GM18520 (cell line): ENCODE results near the gene IER3IP1.
"Not testable (repeated sequence)": the region's sequence is repeated elsewhere in the genome, so short reads cannot be mapped to it uniquely, and the experiment has no call there.

Source experiments
- ATAC-seq: cut with Tn5 transposase; IDR thresholded peaks from one replicate; pipeline ENCODE4 v1.9.1; 2021; ENCODE audit not compliant: unreplicated experiment

The IER3IP1 gene

GRCh38 chr18:47160256-47160655, 15.9 kb downstream of the IER3IP1 start:
- no peak for ATAC-seq

DNA sequence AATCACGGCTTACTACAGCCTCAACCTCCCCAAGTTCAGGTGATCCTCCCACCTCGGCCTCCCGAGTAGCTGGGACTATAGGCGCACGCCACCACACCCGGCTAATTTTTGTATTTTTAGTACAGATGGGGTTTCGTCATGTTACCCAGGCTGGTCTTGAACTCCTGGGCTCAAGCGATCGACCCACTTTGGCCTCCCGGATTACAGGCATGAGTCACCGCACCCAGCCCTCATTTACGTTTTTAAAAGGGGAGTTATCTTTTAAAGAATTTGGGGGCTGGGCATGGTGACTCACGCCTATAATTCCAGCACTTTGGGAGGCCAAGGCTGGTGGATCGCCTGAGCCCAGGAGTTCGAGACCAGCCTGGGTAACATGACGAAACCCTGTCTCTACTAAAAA, 17.8 kb downstream of the IER3IP1 start:
- not testable (repeated sequence) for ATAC-seq

DNA sequence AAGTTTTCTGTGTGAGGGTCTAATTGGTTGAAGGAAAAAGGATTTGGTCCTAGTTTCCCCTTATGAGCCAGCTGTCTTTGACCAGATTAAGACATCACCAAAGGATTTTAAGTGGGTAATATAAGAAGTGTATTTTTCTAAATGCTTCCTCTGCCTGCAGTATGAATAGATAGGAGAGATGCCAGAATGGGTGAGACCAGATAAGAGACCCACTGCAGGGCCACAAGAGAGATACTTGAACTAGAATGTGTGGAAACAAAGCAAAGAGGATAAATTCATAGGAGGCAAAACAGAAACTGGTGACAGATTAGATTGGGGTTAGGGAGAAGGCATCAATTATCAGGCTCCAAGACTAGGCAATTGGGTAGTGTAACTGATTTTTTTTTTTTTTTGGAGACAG, 24.7 kb downstream of the IER3IP1 start:
- ATAC-seq, result no peak

DNA sequence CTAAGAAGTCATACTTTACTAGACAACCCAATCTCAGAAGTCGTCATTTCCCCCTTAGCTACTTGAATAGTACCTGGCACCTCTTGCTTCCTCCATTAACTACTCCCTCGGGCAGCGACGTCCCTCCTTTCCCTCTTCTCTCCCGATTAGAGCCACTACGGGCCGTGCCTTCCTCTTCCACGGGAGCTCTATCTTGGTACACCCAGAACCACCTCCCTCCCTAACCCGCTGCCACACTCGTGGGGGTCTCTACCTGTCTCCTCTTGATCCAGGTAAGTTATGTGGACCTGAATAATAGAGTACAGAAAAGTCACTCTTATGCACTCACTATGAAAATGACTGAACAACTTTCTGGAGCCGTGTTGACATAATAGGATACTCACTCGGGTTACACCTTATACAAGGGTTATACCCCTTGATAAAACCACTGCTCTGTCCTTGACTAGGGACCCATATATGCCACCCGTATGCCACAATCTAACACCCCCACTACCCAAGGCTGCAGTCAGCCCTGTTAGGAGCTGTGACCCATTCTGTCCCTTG, 25.3 kb downstream of the IER3IP1 start:
- peak; percentile 7 for ATAC-seq

- ATAC-seq, result peak; percentile 60
Measured at GRCh38 chr18:47150029-47150823, 25.9 kb downstream of the IER3IP1 start, which contains the start of gene HDHD2. Gene HDHD2, minus strand, starts transcription at chr18:47150500. Its CDS starts 14,061 bp downstream, at chr18:47136439.

DNA sequence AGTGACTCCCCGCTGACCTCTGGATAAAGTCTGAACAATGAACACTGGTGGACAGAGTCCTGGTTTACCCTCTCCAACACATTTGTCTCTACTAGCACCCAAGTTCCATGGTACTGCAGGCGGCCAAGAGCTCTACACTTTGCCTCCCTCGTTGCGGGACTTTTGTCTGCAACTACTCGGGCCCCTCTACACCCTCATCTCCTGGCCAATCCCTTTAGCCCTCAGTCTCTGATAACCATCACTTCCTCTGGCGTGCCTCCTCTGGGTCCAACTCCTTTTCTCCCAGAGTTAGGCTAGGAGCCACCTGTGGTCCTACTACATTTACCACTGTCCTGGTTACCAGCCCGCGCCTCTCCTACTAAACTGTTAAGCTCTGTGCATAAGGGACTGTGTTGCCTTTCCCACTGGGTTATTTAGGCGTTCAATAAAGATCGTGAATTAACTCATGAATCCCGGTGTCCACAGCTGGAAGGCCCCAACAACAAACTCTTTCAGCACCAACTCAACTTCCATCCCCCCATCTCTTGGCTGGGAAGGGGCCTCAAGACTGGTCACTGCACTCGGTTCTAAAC, 26.6 kb downstream of the IER3IP1 start:
- ATAC-seq, result no peak

DNA sequence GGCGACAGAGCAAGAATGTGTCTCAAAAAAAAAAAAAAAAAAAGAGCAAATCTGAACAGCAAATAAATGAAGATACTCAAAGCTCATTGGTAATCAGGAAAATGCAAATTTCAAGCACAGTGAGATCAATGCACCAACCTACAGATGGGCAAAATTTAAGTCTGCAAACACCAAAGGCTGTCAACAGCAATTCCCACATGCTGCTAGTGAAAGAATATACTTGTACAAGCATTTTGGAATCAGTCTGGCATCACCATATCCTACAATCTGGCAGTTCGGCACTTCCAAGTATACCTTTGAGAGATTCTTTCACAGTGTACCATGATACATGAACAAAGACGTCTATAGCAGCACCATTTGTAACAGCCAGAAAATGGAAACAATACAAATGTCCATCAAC, 30.0 kb downstream of the IER3IP1 start:
- ATAC-seq, result no peak

GRCh38 chr18:47143899-47144485, 32.2 kb downstream of the IER3IP1 start:
- ATAC-seq, result no peak

DNA sequence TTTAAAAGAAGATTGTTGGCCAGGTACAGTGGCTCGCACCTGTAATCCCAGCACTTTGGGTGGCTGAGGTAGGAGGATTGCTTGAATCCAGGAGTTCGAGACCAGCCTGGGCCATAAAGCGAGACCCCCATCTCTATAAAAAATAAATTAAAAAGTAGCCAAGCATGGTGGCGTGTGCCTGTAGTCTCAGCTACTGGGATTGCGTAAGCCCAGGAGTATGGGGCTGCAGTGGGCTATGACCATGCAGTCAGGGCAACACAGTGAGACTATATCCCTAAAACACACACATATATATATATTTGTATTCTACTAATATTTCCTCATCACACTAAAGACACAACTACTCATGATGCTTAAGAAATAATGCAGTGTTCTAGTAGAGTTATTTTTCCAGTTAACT, 33.0 kb downstream of the IER3IP1 start:
- ATAC-seq, result no peak

DNA sequence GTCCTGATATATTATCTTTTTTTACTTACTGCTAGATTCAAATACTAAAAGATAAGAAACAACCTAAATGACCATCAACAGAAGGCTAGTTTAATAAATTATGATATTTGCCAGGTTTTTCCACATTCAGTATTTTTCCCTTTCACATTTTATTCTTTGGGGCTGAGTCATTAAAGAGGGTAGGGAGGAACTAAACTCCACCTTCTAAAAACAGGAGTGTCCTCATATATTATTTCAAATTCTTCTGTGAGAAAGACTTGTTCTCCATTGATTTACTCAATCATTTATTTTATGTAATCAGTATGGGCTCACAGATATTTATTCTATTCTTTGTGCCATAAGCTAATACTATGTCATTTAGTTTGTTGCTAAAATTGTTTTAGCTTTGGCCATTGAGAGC, 34.9 kb downstream of the IER3IP1 start:
- ATAC-seq, result no peak

- no peak for ATAC-seq
Measured at GRCh38 chr18:47121146-47121545, 55.0 kb downstream of the IER3IP1 start.

DNA sequence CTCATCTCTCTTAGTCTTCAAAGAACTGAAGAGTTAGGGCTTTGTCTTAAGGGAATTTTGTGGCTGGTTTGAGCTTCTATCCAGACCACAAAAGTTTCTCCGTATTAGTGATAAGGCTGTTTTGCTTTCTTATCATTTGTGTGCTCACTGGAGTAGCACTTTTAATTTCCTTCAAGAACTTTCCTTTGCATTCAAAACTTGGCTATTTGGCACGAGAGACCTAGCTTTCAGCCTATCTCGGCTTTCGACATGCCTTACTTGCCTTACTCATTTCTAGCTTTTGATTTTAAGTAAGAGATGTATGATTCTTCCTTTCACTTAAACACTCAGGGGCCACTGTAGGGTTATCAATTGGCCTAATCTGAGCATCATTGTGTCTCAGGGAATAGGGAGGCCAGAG, 55.7 kb downstream of the IER3IP1 start:
- ATAC-seq, result peak; percentile 88

GRCh38 chr18:47118981-47119380, 57.2 kb downstream of the IER3IP1 start:
- ATAC-seq, result no peak

- ATAC-seq, result no peak
Measured at GRCh38 chr18:47115205-47115604, 61.0 kb downstream of the IER3IP1 start.

GRCh38 chr18:47113796-47114540, 62.2 kb downstream of the IER3IP1 start:
- no peak for ATAC-seq

DNA sequence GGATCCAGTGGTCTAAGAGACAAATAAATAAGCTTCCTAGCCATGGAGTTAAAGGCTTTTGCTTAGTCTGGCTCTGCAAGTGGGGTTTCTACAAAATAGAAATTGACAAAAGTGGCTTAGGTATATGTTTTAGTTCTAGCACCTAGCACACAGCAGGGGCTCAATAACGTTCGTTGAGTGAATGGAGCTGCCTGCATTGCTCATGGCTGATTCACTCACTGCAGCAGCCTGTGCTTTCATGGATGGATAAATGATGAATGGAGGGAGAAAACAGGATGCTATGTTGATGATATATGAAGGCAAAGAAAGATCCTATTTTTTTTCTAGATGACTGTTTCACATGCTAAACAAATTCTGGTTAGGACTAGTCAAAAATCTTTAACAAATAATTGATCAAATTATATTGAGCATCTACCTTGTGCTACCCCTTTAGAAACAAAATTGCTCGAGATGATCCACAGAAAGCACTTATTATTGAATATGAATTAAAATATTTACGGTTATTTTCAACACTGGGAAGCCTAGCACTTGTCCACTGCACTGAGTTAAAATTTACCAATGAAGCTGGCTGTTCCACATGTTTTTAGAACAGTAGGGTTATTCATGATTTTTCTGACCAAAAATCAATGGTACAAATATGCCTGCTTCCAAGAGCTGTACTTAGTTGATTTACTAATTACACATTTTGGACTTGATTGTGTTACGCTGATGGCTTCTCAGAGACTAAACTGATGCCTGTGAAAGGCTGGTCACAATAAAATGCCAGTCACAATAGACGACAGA, 65.5 kb downstream of the IER3IP1 start:
- no peak for ATAC-seq

- ATAC-seq, result no peak
Measured at GRCh38 chr18:47109720-47110119, 66.4 kb downstream of the IER3IP1 start.

DNA sequence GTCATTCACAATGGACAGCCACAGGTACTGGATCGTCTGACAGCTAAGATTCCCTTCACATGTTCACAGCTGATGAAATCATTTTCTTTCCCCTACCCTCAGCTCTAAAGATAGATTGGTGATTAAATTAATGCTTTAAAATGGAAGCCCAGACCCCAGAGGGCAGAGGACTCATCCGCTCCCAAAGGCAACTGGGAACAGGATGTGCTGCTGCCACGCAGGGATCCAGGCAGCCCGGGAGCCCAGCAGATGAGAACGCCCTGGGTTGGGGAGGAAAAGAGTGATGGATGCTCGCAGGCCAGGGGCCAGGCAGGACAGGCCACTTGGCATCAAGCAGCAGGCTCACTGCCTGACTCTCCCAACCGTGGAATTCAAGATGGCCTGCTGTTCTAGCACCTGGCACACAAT, 67.2 kb downstream of the IER3IP1 start:
- no peak for ATAC-seq

DNA sequence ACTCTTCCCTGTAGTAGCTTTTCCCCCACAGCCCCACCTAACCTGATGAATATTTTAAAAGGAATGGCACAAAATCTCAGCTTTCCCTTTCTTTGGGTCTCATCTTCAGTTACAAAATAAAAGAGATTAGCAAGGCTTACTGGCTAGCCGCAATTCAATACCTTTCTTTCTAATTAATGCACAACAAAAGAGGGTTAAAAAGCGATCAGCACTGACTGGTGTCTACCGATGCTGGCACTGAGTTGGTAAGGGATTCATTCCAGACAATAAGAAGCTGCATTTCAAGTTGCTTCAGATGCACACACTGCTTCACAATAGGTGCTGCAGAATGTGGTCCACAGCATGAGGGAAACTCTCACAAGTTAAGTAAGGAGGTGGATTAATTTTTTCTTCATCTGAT, 67.8 kb downstream of the IER3IP1 start:
- ATAC-seq, result no peak
